Endothelial cell of umbilical vein (primary cell): ENCODE measurements around the gene TOP1.

Experiments
- CTCF ChIP-seq, 2 donors: IDR thresholded peaks; 1 replicate in 1 of 2; 2 replicates in 1 of 2; pipeline ENCODE4 v1.5.1; 2011; ENCODE audit warnings: low read length in 2 of 2, mild to moderate bottlenecking in 2 of 2, moderate library complexity in 2 of 2, control low read depth in 1 of 2, inconsistent platforms in 1 of 2, low read depth in 1 of 2; ENCODE audit not compliant: insufficient read depth in 1 of 2; ENCODE audit errors: extremely low read depth in 1 of 2
- EZH2 ChIP-seq: IDR thresholded peaks from 2 replicates; pipeline ENCODE4 v1.6.1; 2012; ENCODE audit warnings: borderline replicate concordance, low read depth, mild to moderate bottlenecking, moderate library complexity, low read length, inconsistent platforms; ENCODE audit not compliant: severe bottlenecking
- FOS ChIP-seq: IDR thresholded peaks from 2 replicates; pipeline ENCODE4 v1.6.1; 2011; ENCODE audit warnings: mild to moderate bottlenecking, low read length, moderate library complexity, borderline replicate concordance; ENCODE audit not compliant: insufficient read depth
- GATA2 ChIP-seq: IDR thresholded peaks from 2 replicates; pipeline ENCODE4 v1.7.0; 2011; ENCODE audit warnings: low read depth, mild to moderate bottlenecking, moderate library complexity, mixed read lengths, low read length; ENCODE audit not compliant: insufficient read length, insufficient read depth
- JUN ChIP-seq: IDR thresholded peaks from 2 replicates; pipeline ENCODE4 v1.6.1; 2011; ENCODE audit warnings: borderline replicate concordance, low read depth; ENCODE audit not compliant: insufficient read length, insufficient read depth
- MAX ChIP-seq: IDR thresholded peaks from 2 replicates; pipeline ENCODE4 v1.6.1; 2011; ENCODE audit not compliant: insufficient read depth, insufficient read length
- MYC ChIP-seq: IDR thresholded peaks from one replicate; pipeline ENCODE4 v1.6.1; 2011; ENCODE audit warnings: mild to moderate bottlenecking, low read depth, low read length
- POLR2A ChIP-seq: IDR thresholded peaks from 2 replicates; pipeline ENCODE4 v1.6.1; 2012; ENCODE audit warnings: low read depth, mild to moderate bottlenecking, control low read depth, low read length
- POLR2AphosphoS5 ChIP-seq: IDR thresholded peaks from 2 replicates; pipeline ENCODE4 v1.6.1; 2012; ENCODE audit warnings: low read depth, mild to moderate bottlenecking, control low read depth, low read length, moderate library complexity; ENCODE audit not compliant: insufficient read depth

DNA sequence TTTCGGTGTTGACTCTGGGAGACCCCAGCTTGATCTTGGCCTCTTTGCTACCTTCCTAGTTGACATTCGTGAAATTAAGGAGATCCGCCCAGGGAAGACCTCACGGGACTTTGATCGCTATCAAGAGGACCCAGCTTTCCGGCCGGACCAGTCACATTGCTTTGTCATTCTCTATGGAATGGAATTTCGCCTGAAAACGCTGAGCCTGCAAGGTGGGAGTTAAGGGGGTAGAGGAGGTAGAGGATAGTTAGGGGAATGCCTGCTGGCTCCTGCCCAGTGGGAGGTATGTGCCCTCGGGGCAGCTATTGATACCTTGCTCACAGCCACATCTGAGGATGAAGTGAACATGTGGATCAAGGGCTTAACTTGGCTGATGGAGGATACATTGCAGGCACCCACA is 130.9 kb downstream of the TOP1 start:
- TF ChIP-seq CTCF (IDR thresholded peaks at IDR 0.05; ENCODE audit: extremely low read depth in 1 of 2, insufficient read depth in 1 of 2, low read depth in 1 of 2, low read length in 2 of 2) (no peak), JUN (no peak), POLR2A (no peak), MAX (no peak), EZH2 (no peak), POLR2AphosphoS5 (no peak), MYC (no peak), GATA2 (no peak), FOS (no peak)
